SK-N-SH (cell line): ENCODE measurements around the gene ROBO3. TPM values are rescaled to one million over a fixed set of nuclear protein-coding genes. Genes with fewer than 3 reads are reported as not detected.

Experiments used
- CTCF ChIA-PET: fragments of 300-600, 350-600 bp; formaldehyde crosslinking; extraction: SDS; loops from one replicate; lab custom pipeline; 2021; lab: Yijun Ruan, JAX
- POLR2A ChIA-PET: fragments of 350-600 bp; sonication (Branson Sonifier 250); formaldehyde crosslinking; extraction: SDS; loops from one replicate; lab custom pipeline; 2020; ENCODE audit warnings: antibody characterized with exemption, inconsistent platforms; lab: Yijun Ruan, JAX
- DNase-seq: peaks from one replicate; pipeline ENCODE4 v3.0.0; 2012
- H2AFZ ChIP-seq: fragments of 200-600 bp; sonication (generic); 2 replicates; pipeline ENCODE4 v1.8.1; 2016; ENCODE audit warnings: antibody characterized with exemption, mild to moderate bottlenecking, low read depth
- H3F3A ChIP-seq: fragments of 200-600 bp; sonication (generic); replicated peaks from 2 replicates; pipeline ENCODE3; 2016; ENCODE audit warnings: antibody characterized with exemption, mild to moderate bottlenecking; ENCODE audit not compliant: insufficient read depth
- H3K27ac ChIP-seq, 2 experiments: fragments of 200-500 bp in 1 of 2; fragments of 200-600 bp in 1 of 2; sonication (Bioruptor generic) in 1 of 2; sonication (generic), shearing (Covaris generic) in 1 of 2; 2 replicates each; pipeline versions ENCODE4 v1.5.1 to v1.6.1; 2014 to 2016; ENCODE audit warnings: low read depth in 2 of 2, inconsistent platforms in 1 of 2, low read length in 1 of 2, mild to moderate bottlenecking in 1 of 2, mixed read lengths in 1 of 2
- H3K27me3 ChIP-seq: fragments of 200-600 bp; sonication (generic), shearing (Covaris generic); 2 replicates; pipeline ENCODE4 v1.6.1; 2016; ENCODE audit warnings: mixed run types; ENCODE audit not compliant: insufficient read depth
- H3K36me3 ChIP-seq, 2 experiments: fragments of 200-500 bp in 1 of 2; fragments of 200-600 bp in 1 of 2; sonication (Bioruptor generic) in 1 of 2; sonication (generic) in 1 of 2; replicated peaks in 1 of 2; 2 replicates each; pipeline versions ENCODE3 to v1.5.1; 2014 to 2016; ENCODE audit warnings: low read length in 1 of 2, mild to moderate bottlenecking in 1 of 2; ENCODE audit not compliant: insufficient read depth in 2 of 2, control insufficient read depth in 1 of 2
- H3K4me1 ChIP-seq, 2 experiments: fragments of 200-500 bp in 1 of 2; fragments of 200-600 bp in 1 of 2; sonication (Bioruptor generic) in 1 of 2; sonication (generic), shearing (Covaris generic) in 1 of 2; 2 replicates each; pipeline versions ENCODE4 v1.5.1 to v1.6.1; 2014 to 2016; ENCODE audit warnings: low read depth in 1 of 2, low read length in 1 of 2, mixed run types in 1 of 2; ENCODE audit not compliant: insufficient read depth in 2 of 2, control insufficient read depth in 1 of 2
- H3K4me2 ChIP-seq: fragments of 200-600 bp; sonication (generic), shearing (Covaris generic); 2 replicates; pipeline ENCODE4 v1.6.1; 2017; ENCODE audit warnings: mixed run types
- H3K4me3 ChIP-seq, 2 experiments: fragments of 200-500 bp in 1 of 2; fragments of 200-600 bp in 1 of 2; sonication (Bioruptor generic) in 1 of 2; sonication (generic), shearing (Covaris generic) in 1 of 2; 2 replicates each; pipeline versions ENCODE4 v1.5.1 to v1.8.1; 2014 to 2016; ENCODE audit warnings: low read depth in 2 of 2, inconsistent platforms in 1 of 2, low read length in 1 of 2, mild to moderate bottlenecking in 1 of 2, mixed read lengths in 1 of 2, moderate library complexity in 1 of 2
- H3K79me2 ChIP-seq: fragments of 200-600 bp; sonication (generic); 2 replicates; pipeline ENCODE4 v1.8.1; 2017; ENCODE audit warnings: mild to moderate bottlenecking; ENCODE audit not compliant: insufficient read depth
- H3K9ac ChIP-seq: fragments of 200-600 bp; sonication (generic); 2 replicates; pipeline ENCODE4 v1.6.1; 2017; ENCODE audit warnings: mixed run types
- H3K9me2 ChIP-seq: fragments of 200-600 bp; sonication (generic); 2 replicates; pipeline ENCODE4 v1.6.1; 2017; ENCODE audit warnings: mixed run types
- H3K9me3 ChIP-seq: fragments of 200-600 bp; sonication (generic); 2 replicates; pipeline ENCODE4 v1.6.1; 2017; ENCODE audit warnings: mixed run types, mild to moderate bottlenecking, moderate library complexity
- H4K20me1 ChIP-seq: fragments of 200-600 bp; sonication (generic); 2 replicates; pipeline ENCODE4 v1.6.1; 2017; ENCODE audit warnings: mild to moderate bottlenecking, mixed run types; ENCODE audit not compliant: insufficient read depth
- NFIC ChIP-seq: IDR thresholded peaks from 2 replicates; pipeline ENCODE4 v1.4.0; 2012; ENCODE audit warnings: borderline replicate concordance
- RAD21 ChIP-seq: IDR thresholded peaks from 2 replicates; pipeline ENCODE4 v1.6.1; 2012; ENCODE audit warnings: mild to moderate bottlenecking, low read length
- SMC3 ChIP-seq: IDR thresholded peaks from 2 replicates; pipeline ENCODE4 v1.6.1; 2012; ENCODE audit warnings: low read depth, low read length, improper control_type of control experiment
- TEAD4 ChIP-seq: IDR thresholded peaks from 2 replicates; pipeline ENCODE4 v1.4.0; 2012; ENCODE audit warnings: mild to moderate bottlenecking, borderline replicate concordance; ENCODE audit not compliant: insufficient read depth
- YY1 ChIP-seq: IDR thresholded peaks from 2 replicates; pipeline ENCODE4 v1.4.0; 2012; ENCODE audit warnings: low read depth, mild to moderate bottlenecking
- WGBS: methylation state at CpG from one replicate; pipeline ENCODE4 v1.1.6; 2017; ENCODE audit warnings: low lambda C conversion rate; 5-methylcytosine and 5-hydroxymethylcytosine counted together
- polyA plus RNA-seq, 3 experiments: library from polyadenylated mRNA; depleted of rRNA; stranded (reverse); fragments of >200 nt; gene quantifications; 2 replicates each; pipeline ENCODE4 v1.2.3, GENCODE V29; 2012
- TF ChIP-seq, protein P1 (sequence below): fragments of 200-600 bp; sonication (generic); IDR thresholded peaks from 2 replicates; pipeline ENCODE4 v1.6.1; 2017; ENCODE audit warnings: antibody characterized with exemption, mild to moderate bottlenecking, moderate library complexity
- TF ChIP-seq, protein P2 (sequence below): fragments of 150-350 bp; IDR thresholded peaks from 2 replicates; pipeline ENCODE4 v1.6.1; 2017; ENCODE audit warnings: antibody characterized with exemption, low read length, low read depth, borderline replicate concordance

The ROBO3 gene
- polyA plus RNA-seq, 1 of the 3 experiments (the other 2 are of a cell fraction) = 59.8 TPM

DNA sequence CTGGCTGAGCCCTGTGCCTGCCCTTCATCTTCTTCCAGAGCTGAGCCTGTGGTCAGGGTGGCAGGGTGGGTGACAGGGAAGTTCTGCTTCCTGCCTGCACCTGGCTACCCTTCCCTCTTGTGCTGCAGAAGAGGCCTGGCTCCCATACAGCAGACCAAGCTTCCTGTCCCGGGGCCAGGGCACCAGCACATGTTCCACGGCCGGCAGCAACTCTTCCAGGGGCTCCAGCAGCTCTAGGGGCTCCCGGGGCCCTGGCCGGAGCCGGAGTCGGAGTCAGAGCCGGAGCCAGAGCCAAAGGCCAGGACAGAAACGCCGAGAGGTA, 15.0 kb downstream of the ROBO3 start:
- no peak overlapping the region for H2AFZ ChIP-seq
- H3K79me2 ChIP-seq = no peaks in the 10 kb centered on the region; the same call in 1 of the 2 replicates
- CTCF ChIA-PET = interaction anchor here (0.6 to 5.0 kb wide), 2 partner anchors 14 to 299 kb away, joined by 3 to 55 read pairs; partner anchors contain the start of gene ROBO3
- no peak overlapping the region for H3K4me3 ChIP-seq
- no peaks in the 10 kb centered on the region for H3K27me3 ChIP-seq
- WGBS = 96% methylated on average over 7 of the region's 10 CpGs
- H3K9me3 ChIP-seq = no peaks in the 10 kb centered on the region
- no peak overlapping the region for H3K27ac ChIP-seq
- TF ChIP-seq, protein P1, sequence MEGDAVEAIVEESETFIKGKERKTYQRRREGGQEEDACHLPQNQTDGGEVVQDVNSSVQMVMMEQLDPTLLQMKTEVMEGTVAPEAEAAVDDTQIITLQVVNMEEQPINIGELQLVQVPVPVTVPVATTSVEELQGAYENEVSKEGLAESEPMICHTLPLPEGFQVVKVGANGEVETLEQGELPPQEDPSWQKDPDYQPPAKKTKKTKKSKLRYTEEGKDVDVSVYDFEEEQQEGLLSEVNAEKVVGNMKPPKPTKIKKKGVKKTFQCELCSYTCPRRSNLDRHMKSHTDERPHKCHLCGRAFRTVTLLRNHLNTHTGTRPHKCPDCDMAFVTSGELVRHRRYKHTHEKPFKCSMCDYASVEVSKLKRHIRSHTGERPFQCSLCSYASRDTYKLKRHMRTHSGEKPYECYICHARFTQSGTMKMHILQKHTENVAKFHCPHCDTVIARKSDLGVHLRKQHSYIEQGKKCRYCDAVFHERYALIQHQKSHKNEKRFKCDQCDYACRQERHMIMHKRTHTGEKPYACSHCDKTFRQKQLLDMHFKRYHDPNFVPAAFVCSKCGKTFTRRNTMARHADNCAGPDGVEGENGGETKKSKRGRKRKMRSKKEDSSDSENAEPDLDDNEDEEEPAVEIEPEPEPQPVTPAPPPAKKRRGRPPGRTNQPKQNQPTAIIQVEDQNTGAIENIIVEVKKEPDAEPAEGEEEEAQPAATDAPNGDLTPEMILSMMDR = no peak
- TF ChIP-seq RAD21 (no peak), TEAD4 (no peak)
- TF ChIP-seq, protein P2, sequence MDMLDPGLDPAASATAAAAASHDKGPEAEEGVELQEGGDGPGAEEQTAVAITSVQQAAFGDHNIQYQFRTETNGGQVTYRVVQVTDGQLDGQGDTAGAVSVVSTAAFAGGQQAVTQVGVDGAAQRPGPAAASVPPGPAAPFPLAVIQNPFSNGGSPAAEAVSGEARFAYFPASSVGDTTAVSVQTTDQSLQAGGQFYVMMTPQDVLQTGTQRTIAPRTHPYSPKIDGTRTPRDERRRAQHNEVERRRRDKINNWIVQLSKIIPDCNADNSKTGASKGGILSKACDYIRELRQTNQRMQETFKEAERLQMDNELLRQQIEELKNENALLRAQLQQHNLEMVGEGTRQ = no peak
- no peak overlapping the region for H3K4me2 ChIP-seq
- H3K36me3 ChIP-seq = no peaks in the 10 kb centered on the region
- POLR2A ChIA-PET = interaction anchor here (1.0 kb wide), 1 partner anchor 74 kb away, joined by 3 read pairs; the partner anchor contains the start of gene CCDC15
- H3F3A ChIP-seq = no peaks in the 10 kb centered on the region
- no peak overlapping the region for H3K9ac ChIP-seq
- peaks cover 0 to 22% of the 10 kb centered on the region in 2 experiments; a peak in 1 of 4 replicates for H3K4me1 ChIP-seq
- no peaks in the 10 kb centered on the region for H4K20me1 ChIP-seq
- H3K9me2 ChIP-seq = no peaks in the 10 kb centered on the region
- DNase-seq = no peak

DNA sequence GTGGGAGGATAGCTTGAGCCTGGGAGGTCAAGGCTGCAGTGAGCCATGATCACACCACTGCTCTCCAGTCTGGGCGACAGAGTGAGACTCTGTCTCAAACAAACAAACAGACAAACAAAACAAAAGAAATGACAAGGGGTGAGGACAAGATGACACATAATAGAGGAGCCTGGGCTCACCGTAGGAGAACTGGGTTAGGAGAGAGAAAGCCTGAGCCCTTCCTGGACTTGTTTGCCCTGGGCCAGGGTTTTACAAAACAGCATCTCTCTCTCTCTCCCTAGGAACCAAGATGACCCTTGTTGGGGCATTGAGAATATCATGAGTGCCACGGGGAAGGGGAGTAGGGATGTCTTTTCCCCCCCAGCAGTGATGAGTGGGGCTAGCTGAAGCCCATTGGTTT, 15.7 kb downstream of the ROBO3 start:
- CTCF ChIA-PET = interaction anchor here (1.4 to 2.6 kb wide), 3 partner anchors 12 to 18 kb away, joined by 4 to 12 read pairs (median 7); no protein-coding TSS in a partner anchor
- H3K79me2 ChIP-seq = no peaks in the 10 kb centered on the region; the same call in 1 of the 2 replicates

More for the DNA sequence above, 15.7 kb downstream of the ROBO3 start:
- POLR2A ChIA-PET = no interaction called here
- WGBS = 67% methylated on average over 3 of the region's 3 CpGs
- Histone ChIP-seq H3K4me3 (no peak overlapping the region), H3K9ac (no peak overlapping the region), H3F3A (no peaks in the 10 kb centered on the region), H3K36me3 (no peaks in the 10 kb centered on the region), H3K9me2 (no peaks in the 10 kb centered on the region), H2AFZ (no peak overlapping the region), H3K9me3 (no peaks in the 10 kb centered on the region), H3K4me1 (peaks cover 0 to 16% of the 10 kb centered on the region in 2 experiments; a peak in 1 of 4 replicates), H3K27ac (no peak overlapping the region), H3K27me3 (no peaks in the 10 kb centered on the region), H4K20me1 (no peaks in the 10 kb centered on the region), H3K4me2 (no peak overlapping the region)
- no peak for DNase-seq
- TF ChIP-seq YY1 (no peak), TEAD4 (no peak), SMC3 (no peak), NFIC (no peak)
